Measurements from ENCODE around the gene DCLRE1A. TPM values are rescaled to one million over a fixed set of nuclear protein-coding genes. Genes with fewer than 3 reads are reported as not detected.
A peak's percentile ranks its signal among the peaks of the same experiment; 100 is the strongest.

DCLRE1A gene
- total and polyA plus RNA-seq, 9 of the 15 experiments (the other 6 are each of a cell fraction or from before 2014, with no cell fraction given), result 8.5 to 25.5 (median 15.5) TPM

- TF ChIP-seq UBTF (IDR thresholded peaks at IDR 0.05; ENCODE audit: borderline replicate concordance in 1 of 2, low read depth in 2 of 2, low read length in 2 of 2), result no peak
Measured at GRCh38 chr10:113808168-113808567, 45.7 kb downstream of the DCLRE1A start (continued).

GRCh38 chr10:113806503-113806902 lies 47.4 kb downstream of the DCLRE1A start:
- H3K4me1 ChIP-seq (replicated peaks in 1 of 2; ENCODE audit: control insufficient read depth in 2 of 2, insufficient read depth in 2 of 2, low read length in 2 of 2), result no peaks in the 10 kb centered on the region; a peak in 1 of 5 replicates
- H4K20me1 ChIP-seq (replicated peaks; ENCODE audit: control insufficient read depth, insufficient read depth, low read length), result no peaks in the 10 kb centered on the region
- H3K79me2 ChIP-seq (ENCODE audit: control insufficient read depth, insufficient read depth, low read length), result no peaks in the 10 kb centered on the region
- DNase-seq (ENCODE audit: extremely low read depth in 1 of 4, low spot score in 3 of 4) (no peak), ATAC-seq (no peak), FAIRE-seq (no peak)
- no peaks in the 10 kb centered on the region for H3K36me3 ChIP-seq (ENCODE audit: control insufficient read depth, insufficient read depth, low read length)
- POLR2A ChIA-PET, result interaction anchor here (0.9 to 1.1 kb wide), 2 partner anchors 19 to 59 kb away, joined by 3 read pairs; no protein-coding TSS in a partner anchor
- no peak overlapping the region for H2AFZ ChIP-seq (ENCODE audit: low read depth, low read length)
- in situ Hi-C loops (cut with MboI) (no loop called here), intact Hi-C loops (cut with micrococcal nuclease) (loop anchor here (5.0 kb wide), 1 partner anchor 36 kb away; no protein-coding TSS in a partner anchor)
- no peak overlapping the region for H3K9ac ChIP-seq (ENCODE audit: insufficient read depth in 1 of 2, low read depth in 2 of 2, low read length in 2 of 2)
- H3K4me3 ChIP-seq, result no peak overlapping the region
- no peak overlapping the region for H3K4me2 ChIP-seq (ENCODE audit: insufficient read depth, low read length)
- WGBS (ENCODE audit: insufficient coverage, low coverage, missing lambda C conversion rate), result 0% methylated on average over 2 of the region's 4 CpGs
- CTCF ChIA-PET (ENCODE audit: low intra/inter-chr PET ratio), result no interaction called here
- H3K9me3 ChIP-seq (replicated peaks; ENCODE audit: control insufficient read depth, insufficient read depth, low read depth, low read length), result no peaks in the 10 kb centered on the region
- no peak overlapping the region for H3K27ac ChIP-seq (ENCODE audit: extremely low read depth, low read depth, low read length)
- H3K27me3 ChIP-seq (ENCODE audit: control insufficient read depth in 2 of 2, insufficient read depth in 2 of 2, low read length in 2 of 2), result peaks cover 0 to 7% of the 10 kb centered on the region in 2 experiments; a peak in 1 of 5 replicates
- H3K9me1 ChIP-seq (ENCODE audit: control insufficient read depth, insufficient read depth, low read length), result no peaks in the 10 kb centered on the region
- TF ChIP-seq MYNN (IDR thresholded peaks at IDR 0.05) (no peak), MYNN (CRISPR knock-in tag; IDR thresholded peaks at IDR 0.05) (no peak), LCOR (CRISPR knock-in tag; IDR thresholded peaks at IDR 0.05) (no peak), ZNF121 (CRISPR knock-in tag; conservative IDR thresholded peaks at IDR 0.05) (peak; percentile 75), NFXL1 (CRISPR knock-in tag; IDR thresholded peaks at IDR 0.05) (no peak), RBFOX2 (IDR thresholded peaks at IDR 0.05; ENCODE audit: low read depth, low read length) (no peak)
- BruUV-seq (replicated peaks), result no TSS peak
